Activated T-cell treated with anti-CD3 and anti-CD28 coated beads, Interleukin-2, amount 50 U/mL, for 4 hours (primary cell): Measurements from ENCODE around the gene SPPL2C. TPM values are rescaled to one million over a fixed set of nuclear protein-coding genes. Genes with fewer than 3 reads are reported as not detected.

Experiments used
- ATAC-seq, 2 donors: fragments of 200-7000 bp; cut with Tn5 transposase; one replicate each; pipeline ENCODE4 v1.10.0; 2021
- DNase-seq: peaks from one replicate; pipeline ENCODE4 v3.0.0-alpha.2; 2020
- H3K27me3 Mint-ChIP-seq: one replicate; pipeline ENCODE4 v1.8.0; 2021; ENCODE audit warnings: low read depth, mixed read lengths
- H3K36me3 Mint-ChIP-seq: one replicate; pipeline ENCODE4 v1.8.0; 2022; ENCODE audit warnings: mixed read lengths; ENCODE audit not compliant: insufficient read depth
- H3K4me1 Mint-ChIP-seq: one replicate; pipeline ENCODE4 v1.8.0; 2021; ENCODE audit warnings: low read depth, mixed read lengths
- H3K4me3 Mint-ChIP-seq: one replicate; pipeline ENCODE4 v1.8.0; 2021; ENCODE audit warnings: mild to moderate bottlenecking, moderate library complexity, mixed read lengths
- H3K9me3 Mint-ChIP-seq: one replicate; pipeline ENCODE4 v1.8.0; 2021; ENCODE audit warnings: mixed read lengths
- total RNA-seq, 3 donors: library from RNA; stranded (reverse); gene quantifications; one replicate each; pipeline ENCODE4 v1.2.1, GENCODE V29; 2021

SPPL2C gene
- total RNA-seq, 3 donors from 2014 or later: not detected

DNA sequence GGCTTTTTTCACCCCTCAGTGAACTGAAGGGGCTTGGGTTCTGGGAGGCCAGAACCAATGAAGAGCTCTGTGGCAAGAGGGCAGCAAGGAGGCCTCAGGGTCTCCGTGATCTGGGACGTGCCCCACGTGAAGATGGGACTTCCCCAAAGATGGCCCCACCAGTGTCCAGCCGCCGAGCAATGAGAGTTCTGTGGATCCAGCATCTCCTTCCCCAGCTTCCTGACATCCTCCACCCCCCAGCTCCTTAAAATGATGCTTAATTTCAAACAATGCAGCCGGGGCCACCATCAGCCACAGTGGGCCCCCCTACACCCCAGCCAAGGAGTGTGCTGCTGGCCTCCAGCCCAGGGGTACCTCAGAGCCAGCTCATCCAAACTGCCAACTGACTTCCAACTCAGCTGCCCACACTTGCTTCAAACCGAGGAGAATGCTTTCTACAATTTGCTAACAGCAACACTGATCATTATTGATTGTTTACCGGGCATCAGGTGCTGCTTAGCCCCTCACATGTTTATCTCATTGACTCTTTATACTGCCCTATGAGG, 5.9 kb upstream of the SPPL2C start:
- no peak overlapping the region for H3K4me3 Mint-ChIP-seq
- no peaks in the 10 kb centered on the region for H3K36me3 Mint-ChIP-seq
- no peak for ATAC-seq
- peaks cover 2% of the 10 kb centered on the region for H3K27me3 Mint-ChIP-seq
- H3K4me1 Mint-ChIP-seq: no peaks in the 10 kb centered on the region
- no peak for DNase-seq
- no peaks in the 10 kb centered on the region for H3K9me3 Mint-ChIP-seq

DNA sequence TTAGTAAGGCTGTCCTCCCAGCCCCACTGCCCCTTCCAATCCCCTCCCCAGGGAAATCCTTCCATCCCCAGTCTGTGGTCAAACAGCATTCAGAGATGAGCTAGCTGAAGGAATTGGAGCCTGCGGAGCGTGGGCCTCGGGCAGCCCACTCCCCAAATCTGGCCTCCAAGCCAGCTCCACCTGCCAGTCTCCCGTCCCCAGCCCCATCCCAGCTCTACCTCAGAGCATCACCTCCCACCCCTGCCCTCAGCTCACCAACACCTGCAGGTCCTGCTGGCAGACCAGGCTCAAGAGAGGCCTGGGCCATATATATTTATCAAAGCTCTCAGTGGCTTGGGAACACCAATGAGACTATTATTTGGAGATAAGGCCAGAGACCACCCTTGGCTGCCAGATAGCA, 5.2 kb upstream of the SPPL2C start:
- DNase-seq: no peak
- H3K27me3 Mint-ChIP-seq: peaks cover 2% of the 10 kb centered on the region
- H3K4me1 Mint-ChIP-seq: no peaks in the 10 kb centered on the region
- no peaks in the 10 kb centered on the region for H3K9me3 Mint-ChIP-seq
- H3K4me3 Mint-ChIP-seq: no peak overlapping the region
- no peaks in the 10 kb centered on the region for H3K36me3 Mint-ChIP-seq
- ATAC-seq: no peak

DNA sequence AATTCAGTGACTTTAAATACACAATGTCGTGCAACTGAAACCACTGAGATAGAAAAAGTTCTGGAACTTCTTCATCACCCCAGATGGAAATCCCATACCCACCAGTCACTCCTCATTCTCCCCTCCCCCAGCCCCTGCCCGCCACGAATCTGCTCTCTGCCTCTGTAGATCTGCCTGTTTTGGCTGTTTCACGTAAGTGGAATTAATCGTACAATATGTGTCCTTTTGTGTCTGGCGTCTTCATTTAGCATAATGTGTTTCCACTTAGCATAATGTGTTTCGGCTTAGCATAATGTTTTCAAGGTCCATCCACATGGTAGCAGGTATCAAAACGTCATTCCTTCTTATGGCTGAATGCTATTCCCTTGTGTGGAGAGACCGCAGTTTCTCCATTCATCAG, 3.5 kb upstream of the SPPL2C start:
- no peaks in the 10 kb centered on the region for H3K27me3 Mint-ChIP-seq
- DNase-seq (no peak), ATAC-seq (no peak)
- no peaks in the 10 kb centered on the region for H3K4me1 Mint-ChIP-seq
- no peak overlapping the region for H3K4me3 Mint-ChIP-seq
- no peaks in the 10 kb centered on the region for H3K36me3 Mint-ChIP-seq
- no peaks in the 10 kb centered on the region for H3K9me3 Mint-ChIP-seq

DNA sequence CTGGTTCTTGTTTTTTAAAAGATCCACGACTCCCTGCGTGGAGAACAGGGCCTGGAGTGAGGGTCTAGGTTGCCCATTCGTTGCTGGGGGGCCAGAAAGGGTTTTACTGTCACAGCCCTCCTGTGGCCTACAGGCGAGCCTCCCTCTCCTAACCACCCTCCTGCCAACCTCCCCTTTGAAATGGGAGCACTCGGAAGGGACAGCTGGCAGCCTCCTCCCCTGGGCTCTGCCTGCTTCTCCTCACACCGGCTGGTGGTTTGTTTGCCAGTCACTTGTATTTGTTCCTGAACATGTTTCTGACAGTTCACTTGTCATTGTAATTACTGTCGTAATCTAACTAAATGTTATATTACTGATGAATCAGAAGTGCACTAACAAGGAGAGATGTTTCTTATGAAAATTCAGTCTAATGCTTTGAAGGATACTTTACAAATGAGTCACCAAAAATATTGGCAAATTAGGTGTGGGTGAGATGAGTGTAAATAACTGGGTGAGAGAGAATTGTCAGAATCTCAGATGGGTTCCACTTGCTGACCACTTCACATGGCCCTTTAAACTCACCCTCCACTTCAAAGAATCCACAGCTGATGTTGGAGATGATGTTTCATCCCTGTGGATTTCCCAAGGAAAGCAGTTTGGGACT, 2.7 kb upstream of the SPPL2C start:
- H3K36me3 Mint-ChIP-seq: no peaks in the 10 kb centered on the region
- H3K27me3 Mint-ChIP-seq: no peaks in the 10 kb centered on the region
- no peaks in the 10 kb centered on the region for H3K4me1 Mint-ChIP-seq
- H3K4me3 Mint-ChIP-seq: no peak overlapping the region
- DNase-seq (no peak), ATAC-seq (no peak)
- no peaks in the 10 kb centered on the region for H3K9me3 Mint-ChIP-seq

DNA sequence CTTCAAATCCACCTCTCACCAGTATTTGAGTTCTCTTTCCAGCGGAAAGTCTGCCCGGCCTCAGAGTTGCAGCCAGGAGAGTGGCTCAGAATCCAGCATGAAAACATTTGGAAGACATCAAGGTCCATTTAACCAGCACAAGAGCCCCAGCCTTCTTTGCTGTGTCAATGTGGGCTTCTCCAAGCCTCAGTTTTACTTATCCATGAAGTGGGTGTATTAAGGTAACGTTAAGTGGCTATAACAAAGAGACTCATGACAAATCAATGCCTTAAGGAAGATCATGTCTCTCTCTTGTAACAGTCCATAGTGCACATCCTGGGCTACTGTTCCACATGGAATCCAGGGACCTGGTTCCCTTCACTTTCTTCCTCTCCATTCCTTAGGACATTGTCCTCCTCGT, 959 bp upstream of the SPPL2C start:
- no peak for DNase-seq
- Mint-ChIP-seq H3K36me3 (no peaks in the 10 kb centered on the region), H3K4me3 (no peak overlapping the region)

DNA sequence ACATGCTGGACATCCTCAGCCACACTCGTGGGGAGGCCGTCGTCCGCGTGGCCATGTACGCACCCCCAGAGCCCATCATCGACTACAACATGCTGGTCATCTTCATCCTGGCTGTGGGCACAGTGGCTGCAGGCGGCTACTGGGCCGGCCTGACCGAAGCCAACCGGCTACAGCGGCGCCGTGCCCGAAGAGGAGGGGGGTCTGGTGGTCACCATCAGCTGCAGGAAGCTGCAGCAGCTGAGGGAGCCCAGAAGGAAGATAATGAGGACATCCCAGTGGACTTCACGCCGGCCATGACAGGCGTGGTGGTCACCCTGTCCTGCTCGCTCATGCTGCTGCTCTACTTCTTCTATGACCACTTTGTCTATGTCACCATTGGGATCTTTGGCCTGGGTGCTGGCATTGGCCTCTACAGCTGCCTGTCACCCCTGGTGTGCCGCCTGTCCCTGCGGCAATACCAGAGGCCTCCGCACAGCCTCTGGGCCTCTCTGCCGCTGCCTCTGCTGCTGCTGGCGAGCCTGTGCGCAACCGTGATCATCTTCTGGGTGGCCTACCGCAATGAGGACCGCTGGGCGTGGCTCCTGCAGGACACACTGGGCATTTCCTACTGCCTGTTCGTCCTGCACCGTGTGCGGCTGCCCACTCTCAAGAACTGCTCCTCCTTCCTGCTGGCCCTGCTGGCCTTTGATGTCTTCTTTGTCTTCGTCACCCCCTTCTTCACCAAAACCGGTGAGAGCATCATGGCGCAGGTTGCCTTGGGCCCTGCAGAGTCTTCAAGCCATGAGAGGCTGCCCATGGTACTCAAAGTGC, 900 bp downstream of the SPPL2C start:
- H3K36me3 Mint-ChIP-seq: no peaks in the 10 kb centered on the region
- no peak overlapping the region for H3K4me3 Mint-ChIP-seq
- H3K9me3 Mint-ChIP-seq: no peaks in the 10 kb centered on the region
- H3K27me3 Mint-ChIP-seq: no peaks in the 10 kb centered on the region
- H3K4me1 Mint-ChIP-seq: no peaks in the 10 kb centered on the region
- ATAC-seq (no peak), DNase-seq (no peak)

More for the DNA sequence above, 959 bp upstream of the SPPL2C start:
- Mint-ChIP-seq H3K27me3 (no peaks in the 10 kb centered on the region), H3K9me3 (no peaks in the 10 kb centered on the region), H3K4me1 (no peaks in the 10 kb centered on the region)
- no peak for ATAC-seq

DNA sequence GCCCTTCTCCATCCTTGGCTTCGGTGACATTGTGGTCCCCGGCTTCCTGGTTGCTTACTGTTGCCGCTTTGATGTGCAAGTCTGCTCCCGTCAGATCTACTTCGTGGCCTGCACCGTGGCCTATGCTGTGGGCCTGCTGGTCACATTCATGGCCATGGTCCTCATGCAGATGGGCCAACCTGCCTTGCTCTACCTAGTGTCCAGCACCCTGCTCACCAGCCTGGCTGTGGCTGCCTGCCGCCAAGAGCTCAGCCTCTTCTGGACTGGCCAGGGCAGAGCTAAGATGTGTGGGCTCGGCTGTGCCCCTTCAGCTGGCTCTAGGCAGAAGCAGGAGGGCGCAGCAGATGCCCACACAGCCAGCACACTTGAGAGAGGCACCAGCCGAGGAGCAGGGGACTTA, 1.5 kb downstream of the SPPL2C start:
- DNase-seq: no peak
- no peak overlapping the region for H3K4me3 Mint-ChIP-seq
- peaks cover 3% of the 10 kb centered on the region for H3K27me3 Mint-ChIP-seq

DNA sequence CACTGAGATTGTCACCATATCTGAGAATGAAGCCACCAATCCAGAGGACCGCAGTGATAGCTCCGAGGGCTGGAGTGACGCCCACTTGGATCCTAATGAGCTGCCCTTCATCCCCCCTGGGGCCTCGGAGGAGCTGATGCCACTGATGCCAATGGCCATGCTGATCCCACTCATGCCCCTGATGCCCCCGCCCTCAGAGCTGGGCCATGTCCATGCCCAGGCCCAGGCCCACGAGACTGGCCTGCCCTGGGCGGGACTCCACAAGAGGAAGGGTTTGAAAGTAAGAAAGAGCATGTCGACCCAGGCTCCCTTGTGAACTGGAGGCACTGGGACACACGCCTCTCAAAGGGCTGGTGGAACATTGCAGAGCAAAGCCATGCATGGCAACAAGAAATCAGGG, 2.0 kb downstream of the SPPL2C start:
- Mint-ChIP-seq H3K27me3 (peaks cover 3% of the 10 kb centered on the region), H3K36me3 (no peaks in the 10 kb centered on the region), H3K4me1 (no peaks in the 10 kb centered on the region), H3K9me3 (no peaks in the 10 kb centered on the region), H3K4me3 (no peak overlapping the region)
- no peak for DNase-seq
- ATAC-seq: no peak

More for the DNA sequence above, 1.5 kb downstream of the SPPL2C start:
- no peaks in the 10 kb centered on the region for H3K36me3 Mint-ChIP-seq
- no peak for ATAC-seq
- no peaks in the 10 kb centered on the region for H3K4me1 Mint-ChIP-seq
- no peaks in the 10 kb centered on the region for H3K9me3 Mint-ChIP-seq

DNA sequence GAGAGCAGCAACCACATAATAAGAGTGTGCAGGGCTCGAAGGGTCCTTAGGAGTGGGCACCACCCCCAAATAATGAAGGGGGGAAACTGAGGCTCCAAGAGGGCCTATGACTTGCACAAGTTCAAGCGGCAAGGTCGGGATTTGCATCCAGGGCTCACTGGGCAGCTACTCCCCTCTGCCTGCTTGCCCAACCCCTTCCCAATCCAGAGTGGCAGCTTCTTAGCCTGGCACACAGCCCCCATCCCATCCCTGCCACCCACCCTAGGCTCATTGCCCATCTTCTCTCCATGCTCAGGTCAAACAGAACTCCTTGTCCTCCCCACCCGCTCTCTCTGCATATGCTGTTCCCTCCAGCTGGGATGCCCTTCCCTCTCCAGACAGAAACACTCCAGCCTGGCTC, 2.4 kb downstream of the SPPL2C start:
- DNase-seq (no peak), ATAC-seq (no peak)
- Mint-ChIP-seq H3K27me3 (peaks cover 3% of the 10 kb centered on the region), H3K4me3 (no peak overlapping the region), H3K36me3 (no peaks in the 10 kb centered on the region), H3K9me3 (no peaks in the 10 kb centered on the region), H3K4me1 (no peaks in the 10 kb centered on the region)

DNA sequence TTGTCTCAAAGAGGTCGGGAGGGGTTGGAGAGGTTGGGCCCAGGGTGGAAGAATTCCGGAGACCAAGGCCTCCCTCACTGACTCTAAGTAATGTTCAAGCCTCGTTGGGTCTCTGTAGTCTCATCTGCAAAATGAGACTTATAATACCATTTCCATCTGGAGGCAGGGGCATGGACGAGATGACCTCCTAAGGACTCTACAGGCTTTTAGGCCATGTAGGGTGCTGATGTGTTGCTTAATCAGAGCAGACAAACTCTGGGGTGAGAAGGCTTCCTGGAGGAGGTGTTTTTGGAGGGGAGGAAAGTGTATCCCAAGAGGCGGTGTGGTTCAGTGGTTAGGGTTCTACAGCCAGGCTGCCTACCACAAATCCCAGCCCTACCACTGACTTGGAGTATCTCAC, 3.1 kb downstream of the SPPL2C start:
- Mint-ChIP-seq H3K36me3 (no peaks in the 10 kb centered on the region), H3K4me1 (peaks cover 5% of the 10 kb centered on the region), H3K9me3 (no peaks in the 10 kb centered on the region), H3K4me3 (no peak overlapping the region), H3K27me3 (peaks cover 3% of the 10 kb centered on the region)
- DNase-seq (no peak), ATAC-seq (no peak)

DNA sequence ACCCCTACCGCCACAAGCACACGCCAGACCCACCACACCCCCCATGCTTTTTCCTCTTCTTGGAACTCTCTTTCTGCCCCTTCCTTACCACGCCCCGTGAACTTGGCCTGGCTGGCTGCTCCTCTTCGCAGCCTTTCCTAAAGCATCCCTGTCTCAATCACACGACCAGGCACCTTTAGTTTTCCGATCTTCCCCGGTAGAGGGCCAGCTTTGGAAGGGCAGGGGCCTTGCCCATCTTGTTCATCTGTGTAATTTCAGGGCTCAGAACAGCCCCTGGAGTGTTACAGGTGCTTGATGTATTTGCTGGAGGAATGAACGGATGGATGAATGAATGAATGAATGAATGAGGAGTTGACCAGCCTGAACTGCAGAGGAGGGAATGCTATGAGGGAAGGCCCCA, 3.7 kb downstream of the SPPL2C start:
- no peak for ATAC-seq
- H3K4me1 Mint-ChIP-seq: peaks cover 7% of the 10 kb centered on the region
- no peaks in the 10 kb centered on the region for H3K36me3 Mint-ChIP-seq
- no peak overlapping the region for H3K4me3 Mint-ChIP-seq
- H3K27me3 Mint-ChIP-seq: peaks cover 3% of the 10 kb centered on the region
- H3K9me3 Mint-ChIP-seq: no peaks in the 10 kb centered on the region
- DNase-seq: no peak

DNA sequence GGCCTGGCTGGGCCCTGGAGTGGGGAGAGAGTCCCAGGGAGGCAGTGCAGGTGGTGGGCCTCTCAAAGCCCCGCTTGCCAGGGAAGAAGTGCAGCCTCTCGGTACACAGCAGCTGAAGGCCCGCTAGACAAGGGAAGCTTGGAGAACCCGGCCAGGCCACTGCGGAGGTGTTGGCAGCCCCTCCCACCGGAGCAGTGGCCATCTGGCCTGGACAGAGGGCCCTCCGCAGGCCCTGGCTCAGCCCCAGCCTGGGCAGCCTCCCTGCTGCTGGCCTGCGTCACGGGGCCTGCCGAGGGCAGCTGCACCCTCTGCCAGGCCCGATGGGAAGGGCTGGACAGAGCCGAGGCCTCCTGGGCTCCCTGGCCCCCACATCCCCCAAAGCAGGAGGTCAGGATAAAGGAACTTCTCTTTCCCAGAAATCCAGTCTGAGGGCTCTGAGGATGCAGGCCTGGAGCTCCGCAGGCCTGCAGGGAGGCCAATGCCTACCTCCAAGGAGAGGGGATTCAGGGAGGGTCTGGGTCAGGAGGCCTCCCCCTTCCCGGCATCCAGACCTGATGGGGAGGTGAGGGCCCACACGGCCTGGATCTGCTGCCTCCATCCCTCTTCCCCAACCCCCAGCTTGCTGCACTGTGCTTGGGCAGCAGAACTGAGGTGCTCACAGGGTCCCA, 4.3 kb downstream of the SPPL2C start:
- DNase-seq (no peak), ATAC-seq (no peak)
- Mint-ChIP-seq H3K4me3 (no peak overlapping the region), H3K9me3 (no peaks in the 10 kb centered on the region), H3K36me3 (no peaks in the 10 kb centered on the region), H3K27me3 (peaks cover 3% of the 10 kb centered on the region), H3K4me1 (peaks cover 7% of the 10 kb centered on the region)

DNA sequence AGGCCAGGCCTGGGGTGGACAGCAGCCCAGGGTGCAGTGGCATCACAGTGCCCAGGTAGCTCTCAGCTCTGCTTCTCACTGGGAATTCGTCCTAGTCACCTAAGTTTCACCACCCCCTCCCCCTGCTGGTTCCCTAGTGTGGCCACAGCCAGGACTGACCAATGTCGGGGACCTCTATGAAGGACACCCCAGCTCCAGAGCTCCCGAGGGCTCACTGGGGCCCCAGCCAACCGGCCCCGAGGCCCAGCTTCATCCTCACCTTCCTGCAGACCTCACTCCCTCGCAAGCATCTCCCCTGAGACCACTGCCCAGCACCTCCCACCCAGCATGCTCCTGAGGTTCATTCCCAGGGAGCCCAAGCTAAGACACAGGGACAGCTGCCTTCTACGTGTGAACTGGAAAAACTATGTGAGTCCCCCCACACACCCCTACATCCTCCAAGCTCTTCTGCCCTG, 4.9 kb downstream of the SPPL2C start:
- DNase-seq: no peak
- no peak overlapping the region for H3K4me3 Mint-ChIP-seq
- ATAC-seq: no peak
- peaks cover 7% of the 10 kb centered on the region for H3K4me1 Mint-ChIP-seq
- peaks cover 8% of the 10 kb centered on the region for H3K27me3 Mint-ChIP-seq
- no peaks in the 10 kb centered on the region for H3K9me3 Mint-ChIP-seq
- H3K36me3 Mint-ChIP-seq: no peaks in the 10 kb centered on the region

DNA sequence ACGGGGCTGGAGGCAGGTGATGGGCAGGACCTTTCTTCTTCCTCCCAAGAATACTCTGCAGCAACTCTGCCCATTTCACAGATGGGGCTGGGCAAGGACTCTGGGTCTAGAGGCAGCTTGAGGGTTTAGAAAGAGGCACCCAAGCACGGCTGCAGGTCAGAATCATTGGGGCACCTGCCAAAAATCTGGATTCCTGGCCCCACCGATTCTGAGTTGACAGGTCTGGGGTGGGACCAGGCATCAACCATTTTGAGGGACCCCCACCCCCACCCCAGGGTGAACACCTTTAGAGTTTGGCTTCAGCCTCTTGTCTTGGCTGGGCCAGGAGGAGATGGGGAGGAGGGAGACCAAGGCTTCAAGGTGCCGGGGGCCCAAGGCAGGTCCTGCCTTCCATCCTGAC, 5.3 kb downstream of the SPPL2C start:
- Mint-ChIP-seq H3K4me3 (no peak overlapping the region), H3K9me3 (no peaks in the 10 kb centered on the region), H3K27me3 (peaks cover 8% of the 10 kb centered on the region), H3K4me1 (peaks cover 7% of the 10 kb centered on the region), H3K36me3 (no peaks in the 10 kb centered on the region)
- ATAC-seq (no peak), DNase-seq (no peak)
